HepG2 (cell line): ENCODE results near the gene LDB3. TPM values are rescaled to one million over a fixed set of nuclear protein-coding genes. Genes with fewer than 3 reads are reported as not detected.

Experiments used
- CREM ChIP-seq, 2 experiments: sonication (generic) in 1 of 2; formaldehyde crosslinking in 1 of 2; IDR thresholded peaks; 2 replicates each; pipeline versions ENCODE4 v1.4.0 to v1.6.1; 2016 to 2020; ENCODE audit warnings: antibody characterized with exemption in 1 of 2, mild to moderate bottlenecking in 1 of 2, missing genetic modification reagents in 1 of 2
- CTCF ChIP-seq: sonication (generic); formaldehyde crosslinking; IDR thresholded peaks from 2 replicates; pipeline ENCODE4 v1.5.0; 2020; ENCODE audit warnings: mild to moderate bottlenecking, missing genetic modification reagents, moderate library complexity
- KLF6 ChIP-seq: IDR thresholded peaks from 2 replicates; pipeline ENCODE4 v1.8.0; 2016; ENCODE audit warnings: missing biosample characterization, missing genetic modification reagents
- NFATC3 ChIP-seq: sonication (generic); formaldehyde crosslinking; IDR thresholded peaks from 2 replicates; pipeline ENCODE4 v1.5.1; 2020; ENCODE audit warnings: mild to moderate bottlenecking, missing genetic modification reagents
- NFKBIZ ChIP-seq: IDR thresholded peaks from 2 replicates; pipeline ENCODE4 v1.6.1; 2018; ENCODE audit warnings: missing genetic modification reagents, missing compliant biosample characterization
- REPIN1 ChIP-seq: sonication (generic); formaldehyde crosslinking; IDR thresholded peaks from 2 replicates; pipeline ENCODE4 v1.8.0; 2022; ENCODE audit warnings: missing genetic modification reagents, low read depth, mild to moderate bottlenecking, borderline replicate concordance
- SALL1 ChIP-seq: sonication (generic); formaldehyde crosslinking; IDR thresholded peaks from 2 replicates; pipeline ENCODE4 v1.8.0; 2022; ENCODE audit warnings: mild to moderate bottlenecking, missing genetic modification reagents
- ZBTB2 ChIP-seq: sonication (generic); formaldehyde crosslinking; IDR thresholded peaks from 2 replicates; pipeline ENCODE4 v1.8.0; 2022; ENCODE audit warnings: low read depth, missing genetic modification reagents
- ZNF235 ChIP-seq: sonication (generic); formaldehyde crosslinking; IDR thresholded peaks from 2 replicates; pipeline ENCODE4 v1.8.1; 2023; ENCODE audit warnings: mild to moderate bottlenecking, missing genetic modification reagents, borderline replicate concordance
- ZNF709 ChIP-seq: sonication (generic); formaldehyde crosslinking; IDR thresholded peaks from 2 replicates; pipeline ENCODE4 v1.5.0; 2020; ENCODE audit warnings: mild to moderate bottlenecking, missing genetic modification reagents
- ZNF740 ChIP-seq: sonication (generic); formaldehyde crosslinking; IDR thresholded peaks from 2 replicates; pipeline ENCODE4 v1.4.0; 2020; ENCODE audit warnings: missing genetic modification reagents
- ZNF891 ChIP-seq: sonication (generic); formaldehyde crosslinking; IDR thresholded peaks from 2 replicates; pipeline ENCODE4 v1.5.0; 2020; ENCODE audit warnings: mild to moderate bottlenecking, missing genetic modification reagents
- ZSCAN12 ChIP-seq: sonication (generic); formaldehyde crosslinking; IDR thresholded peaks from 2 replicates; pipeline ENCODE4 v1.9.0; 2021; ENCODE audit warnings: mild to moderate bottlenecking, missing genetic modification reagents
- ZSCAN9 ChIP-seq: IDR thresholded peaks from 2 replicates; pipeline ENCODE4 v1.6.1; 2016; ENCODE audit warnings: borderline replicate concordance
- polyA plus RNA-seq, 8 experiments: library from polyadenylated mRNA; depleted of rRNA in 3 of 8; stranded (reverse) in 7 of 8; unstranded in 1 of 8; fragments of >200 nt; fragmentation: Illumina TruSeq in 4 of 8; extraction: Trizol in 4 of 8; gene quantifications; 2 replicates each; pipeline versions ENCODE4 v1.2.1 to v1.2.3, GENCODE V29; 2011 to 2016; ENCODE audit warnings: low read depth in 4 of 8, missing spikeins in 1 of 8, mixed read lengths in 1 of 8; ENCODE audit not compliant: insufficient read depth in 1 of 8
- total RNA-seq, 5 experiments: library from RNA; depleted of rRNA; stranded (reverse); fragments of >200 nt; fragmentation: Illumina TruSeq; extraction: Trizol; gene quantifications; 2 replicates each; pipeline ENCODE4 v1.2.3, GENCODE V29; 2016; ENCODE audit warnings: low read depth in 1 of 5
- TF ChIP-seq, protein P1 (sequence below): IDR thresholded peaks from 2 replicates; pipeline ENCODE4 v1.6.1; 2018; ENCODE audit warnings: missing genetic modification reagents, mild to moderate bottlenecking, missing compliant biosample characterization
- TF ChIP-seq, protein P2 (sequence below): sonication (generic); formaldehyde crosslinking; IDR thresholded peaks from 2 replicates; pipeline ENCODE4 v1.5.1; 2020; ENCODE audit warnings: mild to moderate bottlenecking, missing genetic modification reagents
- TF ChIP-seq, protein P3 (sequence below), 2 experiments: fragments of 450-650 bp in 1 of 2; sonication (generic) in 1 of 2; formaldehyde crosslinking; IDR thresholded peaks; 2 replicates each; pipeline versions ENCODE4 v1.5.0 to v1.8.0; 2020 to 2022; ENCODE audit warnings: mild to moderate bottlenecking in 1 of 2, missing genetic modification reagents in 1 of 2
- TF ChIP-seq, protein P4 (sequence below): IDR thresholded peaks from 2 replicates; pipeline ENCODE4 v1.6.1; 2012; ENCODE audit warnings: inconsistent platforms

LDB3 gene
- total and polyA plus RNA-seq, 2 of the 13 experiments (the other 11 are each of a cell fraction or from before 2014, with no cell fraction given), result not detected

GRCh38 chr10:86755740-86756510 lies 87.6 kb downstream of the LDB3 start (continued):
- TF ChIP-seq, protein P1, sequence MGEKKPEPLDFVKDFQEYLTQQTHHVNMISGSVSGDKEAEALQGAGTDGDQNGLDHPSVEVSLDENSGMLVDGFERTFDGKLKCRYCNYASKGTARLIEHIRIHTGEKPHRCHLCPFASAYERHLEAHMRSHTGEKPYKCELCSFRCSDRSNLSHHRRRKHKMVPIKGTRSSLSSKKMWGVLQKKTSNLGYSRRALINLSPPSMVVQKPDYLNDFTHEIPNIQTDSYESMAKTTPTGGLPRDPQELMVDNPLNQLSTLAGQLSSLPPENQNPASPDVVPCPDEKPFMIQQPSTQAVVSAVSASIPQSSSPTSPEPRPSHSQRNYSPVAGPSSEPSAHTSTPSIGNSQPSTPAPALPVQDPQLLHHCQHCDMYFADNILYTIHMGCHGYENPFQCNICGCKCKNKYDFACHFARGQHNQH (CRISPR knock-in tag), result peak; percentile 67; the same call in 1 of the 2 replicates
- peak; percentile 85; the same call in 1 of the 2 replicates for TF ChIP-seq NFATC3 (CRISPR knock-in tag)
- TF ChIP-seq, protein P2, sequence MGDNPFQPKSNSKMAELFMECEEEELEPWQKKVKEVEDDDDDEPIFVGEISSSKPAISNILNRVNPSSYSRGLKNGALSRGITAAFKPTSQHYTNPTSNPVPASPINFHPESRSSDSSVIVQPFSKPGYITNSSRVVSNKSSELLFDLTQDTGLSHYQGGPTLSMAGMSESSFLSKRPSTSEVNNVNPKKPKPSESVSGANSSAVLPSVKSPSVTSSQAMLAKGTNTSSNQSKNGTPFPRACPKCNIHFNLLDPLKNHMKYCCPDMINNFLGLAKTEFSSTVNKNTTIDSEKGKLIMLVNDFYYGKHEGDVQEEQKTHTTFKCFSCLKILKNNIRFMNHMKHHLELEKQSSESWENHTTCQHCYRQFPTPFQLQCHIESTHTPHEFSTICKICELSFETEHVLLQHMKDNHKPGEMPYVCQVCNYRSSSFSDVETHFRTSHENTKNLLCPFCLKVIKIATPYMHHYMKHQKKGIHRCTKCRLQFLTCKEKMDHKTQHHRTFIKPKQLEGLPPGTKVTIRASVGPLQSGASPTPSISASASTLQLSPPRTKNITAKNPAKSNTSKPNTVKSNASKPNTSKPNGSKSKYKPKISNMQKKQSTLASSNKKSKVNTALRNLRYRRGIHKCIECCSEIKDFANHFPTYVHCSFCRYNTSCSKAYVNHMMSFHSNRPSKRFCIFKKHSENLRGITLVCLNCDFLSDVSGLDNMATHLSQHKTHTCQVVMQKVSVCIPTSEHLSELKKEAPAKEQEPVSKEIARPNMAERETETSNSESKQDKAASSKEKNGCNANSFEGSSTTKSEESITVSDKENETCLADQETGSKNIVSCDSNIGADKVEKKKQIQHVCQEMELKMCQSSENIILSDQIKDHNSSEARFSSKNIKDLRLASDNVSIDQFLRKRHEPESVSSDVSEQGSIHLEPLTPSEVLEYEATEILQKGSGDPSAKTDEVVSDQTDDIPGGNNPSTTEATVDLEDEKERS (CRISPR knock-in tag), result peak; percentile 76; the same call in 1 of the 2 replicates
- 0 out of 2 replicates have a peak, but pooled peaks have one; percentile 53 for TF ChIP-seq ZNF235
- no peak for TF ChIP-seq ZNF740 (CRISPR knock-in tag)
- TF ChIP-seq CTCF, result peak; percentile 8; the same call in 1 of the 2 replicates
- peak; percentile 60; the same call in 1 of the 2 replicates for TF ChIP-seq ZBTB2 (CRISPR knock-in tag)
- peak; percentile 31; the same call in 1 of the 2 replicates for TF ChIP-seq REPIN1 (CRISPR knock-in tag)
- TF ChIP-seq ZNF709 (CRISPR knock-in tag), result peak; percentile 54; the same call in 1 of the 2 replicates
- TF ChIP-seq, protein P3, sequence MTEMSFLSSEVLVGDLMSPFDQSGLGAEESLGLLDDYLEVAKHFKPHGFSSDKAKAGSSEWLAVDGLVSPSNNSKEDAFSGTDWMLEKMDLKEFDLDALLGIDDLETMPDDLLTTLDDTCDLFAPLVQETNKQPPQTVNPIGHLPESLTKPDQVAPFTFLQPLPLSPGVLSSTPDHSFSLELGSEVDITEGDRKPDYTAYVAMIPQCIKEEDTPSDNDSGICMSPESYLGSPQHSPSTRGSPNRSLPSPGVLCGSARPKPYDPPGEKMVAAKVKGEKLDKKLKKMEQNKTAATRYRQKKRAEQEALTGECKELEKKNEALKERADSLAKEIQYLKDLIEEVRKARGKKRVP (CRISPR knock-in tag; IDR thresholded peaks at IDR 0.05), result peak in 1 of 2 experiments; percentile 27; a peak in 1 of 4 replicates
- peak; percentile 15; the same call in 1 of the 2 replicates for TF ChIP-seq NFKBIZ (CRISPR knock-in tag)
- TF ChIP-seq, protein P4, sequence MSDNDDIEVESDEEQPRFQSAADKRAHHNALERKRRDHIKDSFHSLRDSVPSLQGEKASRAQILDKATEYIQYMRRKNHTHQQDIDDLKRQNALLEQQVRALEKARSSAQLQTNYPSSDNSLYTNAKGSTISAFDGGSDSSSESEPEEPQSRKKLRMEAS, result peak; percentile 70
- TF ChIP-seq SALL1, result 0 out of 2 replicates have a peak, but pooled peaks have one; percentile 43
- TF ChIP-seq KLF6 (CRISPR knock-in tag), result 0 out of 2 replicates have a peak, but pooled peaks have one; percentile 37
- TF ChIP-seq CREM (IDR thresholded peaks at IDR 0.05), result no peak
- TF ChIP-seq CREM (CRISPR knock-in tag; IDR thresholded peaks at IDR 0.05), result no peak
- TF ChIP-seq ZNF891 (CRISPR knock-in tag), result peak; percentile 69; the same call in 1 of the 2 replicates
- TF ChIP-seq ZSCAN9, result 0 out of 2 replicates have a peak, but pooled peaks have one; percentile 21
- no peak for TF ChIP-seq ZSCAN12 (CRISPR knock-in tag)
